HEK293 (cell line): ENCODE data around the gene SRF.

Experiments used
- CTCF ChIA-PET: fragments of 350-600 bp; formaldehyde crosslinking; extraction: SDS; loops from one replicate; lab custom pipeline; 2021; ENCODE audit warnings: antibody characterized with exemption; lab: Yijun Ruan, JAX
- POLR2A ChIA-PET: fragments of 300-600 bp; formaldehyde crosslinking; extraction: SDS; loops from one replicate; lab custom pipeline; 2020; ENCODE audit warnings: antibody characterized with exemption, inconsistent platforms; lab: Yijun Ruan, JAX
- H3K27ac ChIP-seq: fragments of 200-500 bp; sonication (Bioruptor generic); 2 replicates; pipeline ENCODE4 v1.5.1; 2014; ENCODE audit warnings: low read depth, low read length, control low read depth, inconsistent platforms; ENCODE audit errors: extremely low read depth
- H3K36me3 ChIP-seq, 2 experiments: fragments of 200-500 bp in 1 of 2; sonication (Bioruptor generic) in 1 of 2; 1 replicate in 1 of 2; 2 replicates in 1 of 2; pipeline ENCODE4 v1.5.1; 2014 to 2017; ENCODE audit warnings: inconsistent platforms in 2 of 2, low read length in 2 of 2; ENCODE audit not compliant: control insufficient read depth in 2 of 2, insufficient read depth in 1 of 2
- H3K4me1 ChIP-seq: fragments of 200-500 bp; sonication (Bioruptor generic); 2 replicates; pipeline ENCODE4 v1.5.1; 2014; ENCODE audit warnings: mild to moderate bottlenecking, low read length, inconsistent platforms; ENCODE audit not compliant: control insufficient read depth, insufficient read depth
- H3K4me3 ChIP-seq: 2 replicates; pipeline ENCODE4 v1.5.1; 2011; ENCODE audit warnings: low read depth, mild to moderate bottlenecking, control low read depth, low read length, moderate library complexity
- H3K9me3 ChIP-seq: fragments of 200-500 bp; sonication (Bioruptor generic); 2 replicates; pipeline ENCODE4 v1.5.1; 2014; ENCODE audit warnings: low read depth, low read length, inconsistent platforms; ENCODE audit not compliant: control insufficient read depth, insufficient read depth
- KLF1 ChIP-seq: fragments of 450-650 bp; formaldehyde crosslinking; IDR thresholded peaks from 2 replicates; pipeline ENCODE4 v1.5.1; 2016; ENCODE audit warnings: missing biosample characterization, missing genetic modification characterization
- ZBTB10 ChIP-seq: fragments of 450-650 bp; formaldehyde crosslinking; IDR thresholded peaks from 2 replicates; pipeline ENCODE4 v1.5.1; 2016; ENCODE audit warnings: missing biosample characterization, missing genetic modification characterization
- ZBTB8A ChIP-seq: fragments of 450-650 bp; formaldehyde crosslinking; IDR thresholded peaks from 2 replicates; pipeline ENCODE4 v1.5.1; 2016; ENCODE audit warnings: missing biosample characterization, missing genetic modification characterization
- ZFP3 ChIP-seq: fragments of 450-650 bp; formaldehyde crosslinking; IDR thresholded peaks from 2 replicates; pipeline ENCODE4 v1.5.1; 2016; ENCODE audit warnings: low read depth, missing biosample characterization, missing genetic modification characterization
- ZNF121 ChIP-seq: fragments of 450-650 bp; formaldehyde crosslinking; IDR thresholded peaks from 2 replicates; pipeline ENCODE4 v1.5.1; 2016; ENCODE audit warnings: missing biosample characterization, missing genetic modification characterization
- ZNF335 ChIP-seq: fragments of 450-650 bp; formaldehyde crosslinking; conservative IDR thresholded peaks from 2 replicates; pipeline ENCODE4 v1.5.1; 2016; ENCODE audit warnings: missing biosample characterization, missing genetic modification characterization
- ZNF549 ChIP-seq: fragments of 450-650 bp; IDR thresholded peaks from 2 replicates; pipeline ENCODE4 v1.5.1; 2018; ENCODE audit warnings: missing biosample characterization, missing genetic modification characterization, mild to moderate bottlenecking, inconsistent platforms, moderate library complexity
- ZNF555 ChIP-seq: fragments of 450-650 bp; formaldehyde crosslinking; conservative IDR thresholded peaks from 2 replicates; pipeline ENCODE4 v1.5.1; 2017; ENCODE audit warnings: missing biosample characterization, mild to moderate bottlenecking, missing genetic modification characterization, inconsistent platforms
- ZNF654 ChIP-seq: fragments of 450-650 bp; formaldehyde crosslinking; IDR thresholded peaks from 2 replicates; pipeline ENCODE4 v1.5.1; 2016; ENCODE audit warnings: low read depth, missing biosample characterization, missing genetic modification characterization
- ZNF664 ChIP-seq: fragments of 450-650 bp; formaldehyde crosslinking; IDR thresholded peaks from 2 replicates; pipeline ENCODE4 v1.5.1; 2016; ENCODE audit warnings: missing biosample characterization, missing genetic modification characterization
- TF ChIP-seq, protein P1 (sequence below): sonication (generic); formaldehyde crosslinking; IDR thresholded peaks from 2 replicates; pipeline ENCODE4 v1.8.1; 2022; ENCODE audit warnings: mild to moderate bottlenecking, moderate library complexity, missing genetic modification reagents
- TF ChIP-seq, protein P2 (sequence below): fragments of 450-650 bp; IDR thresholded peaks from 2 replicates; pipeline ENCODE4 v1.5.1; 2018; ENCODE audit warnings: missing biosample characterization, mild to moderate bottlenecking, missing genetic modification characterization
- TF ChIP-seq, protein P3 (sequence below): fragments of 450-650 bp; formaldehyde crosslinking; IDR thresholded peaks from 2 replicates; pipeline ENCODE4 v1.5.1; 2016; ENCODE audit warnings: missing biosample characterization, missing genetic modification characterization, borderline replicate concordance

Gene SRF

DNA sequence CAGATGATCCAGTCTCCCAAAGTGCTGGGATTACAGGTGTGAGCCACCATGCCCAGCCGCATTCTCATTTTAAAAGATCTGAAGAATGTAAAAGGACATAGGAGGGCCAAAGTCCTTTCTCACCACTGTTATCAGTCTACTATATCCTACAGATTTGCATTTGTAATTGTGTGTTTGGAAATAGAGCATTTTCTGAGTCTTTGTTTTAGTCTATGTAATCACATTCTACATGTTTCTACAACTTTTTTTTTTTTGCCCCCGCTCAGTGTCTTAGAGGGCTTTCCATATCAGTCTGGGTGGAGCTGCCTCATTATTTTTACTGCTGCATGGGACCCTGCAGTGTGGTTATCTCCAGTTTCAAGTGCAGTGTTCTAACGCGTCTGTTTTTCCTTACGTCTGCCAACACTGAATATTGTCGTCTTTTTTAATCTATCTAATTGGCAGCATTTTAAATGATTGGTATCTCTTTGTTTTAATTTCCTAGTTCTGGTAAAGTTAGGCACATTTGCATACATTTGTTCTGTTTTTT is 18.8 kb downstream of the SRF start:
- CTCF ChIA-PET = interaction anchor here (1.2 to 1.3 kb wide), 2 partner anchors 9 to 15 kb away, joined by 3 read pairs; no protein-coding TSS in a partner anchor
- POLR2A ChIA-PET = interaction anchor here (0.7 kb wide), 1 partner anchor 17 kb away, joined by 3 read pairs; no protein-coding TSS in a partner anchor

GRCh38 chr6:43192911-43193310 is 21.8 kb downstream of the SRF start:
- CTCF ChIA-PET = interaction anchor here (2.2 kb wide), 1 partner anchor 37 kb away, joined by 9 read pairs; the partner anchor contains the start of gene DNPH1
- H3K36me3 ChIP-seq = peaks cover 10 to 27% of the 10 kb centered on the region in 2 experiments; a peak in 2 of 3 replicates
- no peaks in the 10 kb centered on the region for H3K9me3 ChIP-seq
- POLR2A ChIA-PET = interaction anchor here (0.6 kb wide), 1 partner anchor 165 kb away, joined by 5 read pairs; no protein-coding TSS in a partner anchor
- H3K27ac ChIP-seq = no peak overlapping the region
- H3K4me1 ChIP-seq = no peaks in the 10 kb centered on the region
- no peak overlapping the region for H3K4me3 ChIP-seq
- no peak for TF ChIP-seq ZNF549
- no peak for TF ChIP-seq ZBTB10 (tag by site-specific recombination)
- no peak for TF ChIP-seq ZNF555 (tag by site-specific recombination)
- TF ChIP-seq ZFP3 = no peak
- TF ChIP-seq KLF1 (tag by site-specific recombination) = no peak
- TF ChIP-seq, protein P1, sequence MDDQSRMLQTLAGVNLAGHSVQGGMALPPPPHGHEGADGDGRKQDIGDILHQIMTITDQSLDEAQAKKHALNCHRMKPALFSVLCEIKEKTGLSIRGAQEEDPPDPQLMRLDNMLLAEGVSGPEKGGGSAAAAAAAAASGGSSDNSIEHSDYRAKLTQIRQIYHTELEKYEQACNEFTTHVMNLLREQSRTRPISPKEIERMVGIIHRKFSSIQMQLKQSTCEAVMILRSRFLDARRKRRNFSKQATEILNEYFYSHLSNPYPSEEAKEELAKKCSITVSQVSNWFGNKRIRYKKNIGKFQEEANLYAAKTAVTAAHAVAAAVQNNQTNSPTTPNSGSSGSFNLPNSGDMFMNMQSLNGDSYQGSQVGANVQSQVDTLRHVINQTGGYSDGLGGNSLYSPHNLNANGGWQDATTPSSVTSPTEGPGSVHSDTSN (CRISPR knock-in tag) = no peak
- TF ChIP-seq ZNF121 = no peak
- no peak for TF ChIP-seq ZBTB8A (tag by site-specific recombination)

More for the DNA sequence above, 18.8 kb downstream of the SRF start:
- TF ChIP-seq, protein P2, sequence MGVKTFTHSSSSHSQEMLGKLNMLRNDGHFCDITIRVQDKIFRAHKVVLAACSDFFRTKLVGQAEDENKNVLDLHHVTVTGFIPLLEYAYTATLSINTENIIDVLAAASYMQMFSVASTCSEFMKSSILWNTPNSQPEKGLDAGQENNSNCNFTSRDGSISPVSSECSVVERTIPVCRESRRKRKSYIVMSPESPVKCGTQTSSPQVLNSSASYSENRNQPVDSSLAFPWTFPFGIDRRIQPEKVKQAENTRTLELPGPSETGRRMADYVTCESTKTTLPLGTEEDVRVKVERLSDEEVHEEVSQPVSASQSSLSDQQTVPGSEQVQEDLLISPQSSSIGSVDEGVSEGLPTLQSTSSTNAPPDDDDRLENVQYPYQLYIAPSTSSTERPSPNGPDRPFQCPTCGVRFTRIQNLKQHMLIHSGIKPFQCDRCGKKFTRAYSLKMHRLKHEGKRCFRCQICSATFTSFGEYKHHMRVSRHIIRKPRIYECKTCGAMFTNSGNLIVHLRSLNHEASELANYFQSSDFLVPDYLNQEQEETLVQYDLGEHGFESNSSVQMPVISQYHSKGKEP (tag by site-specific recombination) = peak; percentile 71
- TF ChIP-seq ZNF335 = peak; percentile 20; the same call in 1 of the 2 replicates
- no peak for TF ChIP-seq ZNF654 (tag by site-specific recombination)
- no peaks in the 10 kb centered on the region for H3K4me1 ChIP-seq
- H3K36me3 ChIP-seq = peaks cover 8 to 37% of the 10 kb centered on the region in 2 experiments; a peak in 2 of 3 replicates
- H3K27ac ChIP-seq = no peak overlapping the region
- H3K9me3 ChIP-seq = no peaks in the 10 kb centered on the region
- no peak overlapping the region for H3K4me3 ChIP-seq

DNA sequence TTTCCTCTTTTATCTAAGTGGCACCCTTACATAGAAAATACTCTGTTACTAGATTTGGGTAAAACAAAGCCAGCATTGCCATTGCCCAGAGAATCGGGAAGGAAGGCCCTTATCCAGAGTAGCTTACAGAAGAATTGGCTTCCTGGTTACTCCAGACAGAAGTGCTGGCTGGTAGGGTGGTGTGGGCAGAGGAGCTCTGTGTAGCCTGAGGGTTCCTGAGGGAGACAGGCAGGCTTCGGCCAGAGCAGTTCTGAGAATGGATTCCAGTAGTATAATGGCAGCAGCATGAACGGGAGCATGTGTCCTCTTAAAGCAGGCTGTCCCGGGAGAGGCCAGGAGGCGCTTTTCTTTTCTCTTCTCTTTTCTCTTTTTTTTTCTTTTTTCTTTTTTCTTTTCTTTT is 22.9 kb downstream of the SRF start:
- TF ChIP-seq, protein P3, sequence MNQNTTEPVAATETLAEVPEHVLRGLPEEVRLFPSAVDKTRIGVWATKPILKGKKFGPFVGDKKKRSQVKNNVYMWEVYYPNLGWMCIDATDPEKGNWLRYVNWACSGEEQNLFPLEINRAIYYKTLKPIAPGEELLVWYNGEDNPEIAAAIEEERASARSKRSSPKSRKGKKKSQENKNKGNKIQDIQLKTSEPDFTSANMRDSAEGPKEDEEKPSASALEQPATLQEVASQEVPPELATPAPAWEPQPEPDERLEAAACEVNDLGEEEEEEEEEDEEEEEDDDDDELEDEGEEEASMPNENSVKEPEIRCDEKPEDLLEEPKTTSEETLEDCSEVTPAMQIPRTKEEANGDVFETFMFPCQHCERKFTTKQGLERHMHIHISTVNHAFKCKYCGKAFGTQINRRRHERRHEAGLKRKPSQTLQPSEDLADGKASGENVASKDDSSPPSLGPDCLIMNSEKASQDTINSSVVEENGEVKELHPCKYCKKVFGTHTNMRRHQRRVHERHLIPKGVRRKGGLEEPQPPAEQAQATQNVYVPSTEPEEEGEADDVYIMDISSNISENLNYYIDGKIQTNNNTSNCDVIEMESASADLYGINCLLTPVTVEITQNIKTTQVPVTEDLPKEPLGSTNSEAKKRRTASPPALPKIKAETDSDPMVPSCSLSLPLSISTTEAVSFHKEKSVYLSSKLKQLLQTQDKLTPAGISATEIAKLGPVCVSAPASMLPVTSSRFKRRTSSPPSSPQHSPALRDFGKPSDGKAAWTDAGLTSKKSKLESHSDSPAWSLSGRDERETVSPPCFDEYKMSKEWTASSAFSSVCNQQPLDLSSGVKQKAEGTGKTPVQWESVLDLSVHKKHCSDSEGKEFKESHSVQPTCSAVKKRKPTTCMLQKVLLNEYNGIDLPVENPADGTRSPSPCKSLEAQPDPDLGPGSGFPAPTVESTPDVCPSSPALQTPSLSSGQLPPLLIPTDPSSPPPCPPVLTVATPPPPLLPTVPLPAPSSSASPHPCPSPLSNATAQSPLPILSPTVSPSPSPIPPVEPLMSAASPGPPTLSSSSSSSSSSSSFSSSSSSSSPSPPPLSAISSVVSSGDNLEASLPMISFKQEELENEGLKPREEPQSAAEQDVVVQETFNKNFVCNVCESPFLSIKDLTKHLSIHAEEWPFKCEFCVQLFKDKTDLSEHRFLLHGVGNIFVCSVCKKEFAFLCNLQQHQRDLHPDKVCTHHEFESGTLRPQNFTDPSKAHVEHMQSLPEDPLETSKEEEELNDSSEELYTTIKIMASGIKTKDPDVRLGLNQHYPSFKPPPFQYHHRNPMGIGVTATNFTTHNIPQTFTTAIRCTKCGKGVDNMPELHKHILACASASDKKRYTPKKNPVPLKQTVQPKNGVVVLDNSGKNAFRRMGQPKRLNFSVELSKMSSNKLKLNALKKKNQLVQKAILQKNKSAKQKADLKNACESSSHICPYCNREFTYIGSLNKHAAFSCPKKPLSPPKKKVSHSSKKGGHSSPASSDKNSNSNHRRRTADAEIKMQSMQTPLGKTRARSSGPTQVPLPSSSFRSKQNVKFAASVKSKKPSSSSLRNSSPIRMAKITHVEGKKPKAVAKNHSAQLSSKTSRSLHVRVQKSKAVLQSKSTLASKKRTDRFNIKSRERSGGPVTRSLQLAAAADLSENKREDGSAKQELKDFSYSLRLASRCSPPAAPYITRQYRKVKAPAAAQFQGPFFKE (tag by site-specific recombination) = no peak
- no peak for TF ChIP-seq ZNF664 (tag by site-specific recombination)
- TF ChIP-seq, all 188 proteins: peak for 0
- CTCF ChIA-PET = interaction anchor here (0.6 kb wide), 1 partner anchor 197 kb away, joined by 8 read pairs; no protein-coding TSS in a partner anchor

More for the DNA sequence above, 22.9 kb downstream of the SRF start:
- Histone ChIP-seq H3K4me1 (no peaks in the 10 kb centered on the region), H3K36me3 (peaks cover 12 to 18% of the 10 kb centered on the region in 2 experiments; a peak in 2 of 3 replicates), H3K9me3 (no peaks in the 10 kb centered on the region), H3K27ac (no peak overlapping the region), H3K4me3 (no peak overlapping the region)
- POLR2A ChIA-PET = interaction anchor here (0.8 to 0.9 kb wide), 2 partner anchors 24 to 118 kb away, joined by 3 read pairs; partner anchors contain the start of gene PTK7
